ENCODE measurements around the gene TMEM242. TPM values are rescaled to one million over a fixed set of nuclear protein-coding genes. Genes with fewer than 3 reads are reported as not detected.
A peak's percentile ranks its signal among the peaks of the same experiment; 100 is the strongest.

Gene TMEM242
- total RNA-seq, 1 donor from 2014 or later, result 9.7 TPM

GRCh38 chr6:157284738-157285421 is 38.4 kb downstream of the TMEM242 start:
- Mint-ChIP-seq H3K27ac (ENCODE audit: unreplicated experiment) (no peak overlapping the region), H3K9me3 (ENCODE audit: low read depth) (no peaks in the 10 kb centered on the region), H3K4me1 (ENCODE audit: low read depth) (no peaks in the 10 kb centered on the region), H3K4me3 (ENCODE audit: unreplicated experiment) (no peak overlapping the region), H3K36me3 (ENCODE audit: low read depth) (peaks cover 2% of the 10 kb centered on the region), H3K27me3 (ENCODE audit: low read depth) (no peaks in the 10 kb centered on the region)
- no peak for DNase-seq (ENCODE audit: low spot score)
- TF ChIP-seq CTCF (IDR thresholded peaks at IDR 0.05), result no peak

GRCh38 chr6:157283900-157284737 is 39.2 kb downstream of the TMEM242 start:
- H3K36me3 Mint-ChIP-seq (ENCODE audit: low read depth), result no peaks in the 10 kb centered on the region
- no peaks in the 10 kb centered on the region for H3K9me3 Mint-ChIP-seq (ENCODE audit: low read depth)
- H3K4me3 Mint-ChIP-seq (ENCODE audit: unreplicated experiment), result no peak overlapping the region
- no peak overlapping the region for H3K27ac Mint-ChIP-seq (ENCODE audit: unreplicated experiment)
- H3K27me3 Mint-ChIP-seq (ENCODE audit: low read depth), result no peaks in the 10 kb centered on the region
- no peak for DNase-seq (ENCODE audit: low spot score)
- H3K4me1 Mint-ChIP-seq (ENCODE audit: low read depth), result no peaks in the 10 kb centered on the region
- TF ChIP-seq CTCF (IDR thresholded peaks at IDR 0.05), result no peak

GRCh38 chr6:157283330-157283898 is 39.9 kb downstream of the TMEM242 start:
- no peak overlapping the region for H3K27ac Mint-ChIP-seq (ENCODE audit: unreplicated experiment)
- no peak for TF ChIP-seq CTCF (IDR thresholded peaks at IDR 0.05)
- no peak for DNase-seq (ENCODE audit: low spot score)
- H3K27me3 Mint-ChIP-seq (ENCODE audit: low read depth), result no peaks in the 10 kb centered on the region
- no peaks in the 10 kb centered on the region for H3K9me3 Mint-ChIP-seq (ENCODE audit: low read depth)
- H3K4me1 Mint-ChIP-seq (ENCODE audit: low read depth), result no peaks in the 10 kb centered on the region
- H3K36me3 Mint-ChIP-seq (ENCODE audit: low read depth), result no peaks in the 10 kb centered on the region
- H3K4me3 Mint-ChIP-seq (ENCODE audit: unreplicated experiment), result no peak overlapping the region

GRCh38 chr6:157282284-157282683 is 41.0 kb downstream of the TMEM242 start:
- no peak for TF ChIP-seq CTCF (IDR thresholded peaks at IDR 0.05)
- Mint-ChIP-seq H3K9me3 (ENCODE audit: low read depth) (no peaks in the 10 kb centered on the region), H3K27me3 (ENCODE audit: low read depth) (no peaks in the 10 kb centered on the region), H3K4me3 (ENCODE audit: unreplicated experiment) (no peak overlapping the region), H3K4me1 (ENCODE audit: low read depth) (no peaks in the 10 kb centered on the region), H3K27ac (ENCODE audit: unreplicated experiment) (no peak overlapping the region), H3K36me3 (ENCODE audit: low read depth) (no peaks in the 10 kb centered on the region)
- no peak for DNase-seq (ENCODE audit: low spot score)

GRCh38 chr6:157281570-157281969 is 41.7 kb downstream of the TMEM242 start:
- Mint-ChIP-seq H3K4me1 (ENCODE audit: low read depth) (no peaks in the 10 kb centered on the region), H3K9me3 (ENCODE audit: low read depth) (no peaks in the 10 kb centered on the region), H3K36me3 (ENCODE audit: low read depth) (no peaks in the 10 kb centered on the region), H3K27ac (ENCODE audit: unreplicated experiment) (no peak overlapping the region), H3K27me3 (ENCODE audit: low read depth) (no peaks in the 10 kb centered on the region), H3K4me3 (ENCODE audit: unreplicated experiment) (no peak overlapping the region)
- peak; percentile 51 for TF ChIP-seq CTCF (IDR thresholded peaks at IDR 0.05)
- DNase-seq (ENCODE audit: low spot score), result no peak
